Uterus (tissue), 2 donors: ENCODE data around the gene ALDH16A1.

Source experiments
- CTCF ChIP-seq, 4 experiments: fragments of 200-600 bp in 2 of 4; fragments of 450-650 bp in 2 of 4; sonication (generic) in 2 of 4; IDR thresholded peaks; one replicate each; pipeline ENCODE4 v1.5.1; 2016 to 2019; ENCODE audit warnings: antibody characterized with exemption in 4 of 4, mild to moderate bottlenecking in 2 of 4, moderate library complexity in 1 of 4
- POLR2A ChIP-seq, 2 donors: fragments of 450-650 bp; IDR thresholded peaks; one replicate each; pipeline ENCODE4 v1.6.1; 2016; ENCODE audit warnings: antibody characterized with exemption in 2 of 2, mild to moderate bottlenecking in 1 of 2, moderate library complexity in 1 of 2

- TF ChIP-seq CTCF (IDR thresholded peaks at IDR 0.05) (no peak), POLR2A (IDR thresholded peaks at IDR 0.05) (no peak)
Measured at GRCh38 chr19:49486232-49486631, 33.2 kb downstream of the ALDH16A1 start.
